Activated T-cell treated with anti-CD3 and anti-CD28 coated beads, Interleukin-2, amount 50 U/mL, for 4 hours (primary cell): ENCODE data around the gene SUPT3H. TPM values are rescaled to one million over a fixed set of nuclear protein-coding genes. Genes with fewer than 3 reads are reported as not detected.

Experiments
- ATAC-seq, 2 donors: fragments of 200-7000 bp; cut with Tn5 transposase; one replicate each; pipeline ENCODE4 v1.10.0; 2021
- DNase-seq: peaks from one replicate; pipeline ENCODE4 v3.0.0-alpha.2; 2020
- H3K27me3 Mint-ChIP-seq: one replicate; pipeline ENCODE4 v1.8.0; 2021; ENCODE audit warnings: low read depth, mixed read lengths
- H3K36me3 Mint-ChIP-seq: one replicate; pipeline ENCODE4 v1.8.0; 2022; ENCODE audit warnings: mixed read lengths; ENCODE audit not compliant: insufficient read depth
- H3K4me1 Mint-ChIP-seq: one replicate; pipeline ENCODE4 v1.8.0; 2021; ENCODE audit warnings: low read depth, mixed read lengths
- H3K4me3 Mint-ChIP-seq: one replicate; pipeline ENCODE4 v1.8.0; 2021; ENCODE audit warnings: mild to moderate bottlenecking, moderate library complexity, mixed read lengths
- H3K9me3 Mint-ChIP-seq: one replicate; pipeline ENCODE4 v1.8.0; 2021; ENCODE audit warnings: mixed read lengths
- total RNA-seq, 3 donors: library from RNA; stranded (reverse); gene quantifications; one replicate each; pipeline ENCODE4 v1.2.1, GENCODE V29; 2021

Gene SUPT3H
- total RNA-seq, 3 donors from 2014 or later: 14.1 to 15.7 (median 15.7) TPM

DNA sequence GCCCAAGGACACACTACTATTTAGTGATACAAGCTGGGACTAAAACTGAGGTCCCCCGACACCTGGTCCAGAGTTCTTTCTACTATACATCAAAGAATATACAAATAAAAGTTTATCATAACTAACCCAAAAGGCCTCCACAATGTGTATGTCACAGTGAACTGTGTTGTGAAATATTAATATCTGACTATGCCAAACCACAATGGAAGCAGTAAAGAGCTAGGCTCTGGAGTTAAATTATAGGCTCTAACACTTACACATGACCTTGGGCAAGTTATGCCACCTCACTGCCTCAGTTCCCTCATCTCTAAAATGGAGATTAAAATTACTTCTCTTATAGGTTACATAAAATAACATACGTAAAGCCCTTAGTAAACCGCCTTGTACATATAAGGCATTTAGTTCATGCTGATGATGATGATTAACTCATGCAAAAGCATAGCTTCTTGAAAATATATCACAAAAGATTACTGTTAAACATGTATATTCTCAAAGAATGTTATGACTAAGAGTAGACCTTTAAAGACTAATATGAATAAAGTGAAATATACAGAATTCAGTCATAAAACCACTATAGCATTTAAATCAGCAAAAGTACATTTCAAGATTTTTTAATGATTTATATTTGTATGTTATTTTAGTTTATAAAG is 5.7 kb downstream of the SUPT3H start:
- no peak overlapping the region for H3K4me3 Mint-ChIP-seq

DNA sequence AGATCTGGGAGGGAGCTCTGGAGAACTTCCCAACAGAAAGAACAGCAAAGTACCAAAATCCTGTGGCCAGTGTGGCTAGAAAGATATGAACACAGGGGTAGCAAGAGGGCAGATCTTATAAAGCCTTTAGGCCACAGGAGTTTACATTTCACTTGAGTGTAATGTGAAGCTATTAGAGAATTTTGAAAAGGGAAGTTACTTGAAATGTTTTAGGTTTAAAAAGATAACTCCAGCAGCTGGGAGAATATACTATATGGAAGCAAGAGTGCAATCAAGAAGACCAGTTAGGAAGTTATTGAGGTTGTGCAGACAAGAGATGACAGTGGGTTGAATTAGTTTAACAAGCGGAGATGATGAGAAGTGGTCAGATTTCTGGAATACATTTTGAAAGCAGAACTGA is 7.9 kb downstream of the SUPT3H start:
- no peaks in the 10 kb centered on the region for H3K9me3 Mint-ChIP-seq
- no peaks in the 10 kb centered on the region for H3K27me3 Mint-ChIP-seq
- peaks cover 13% of the 10 kb centered on the region for H3K4me1 Mint-ChIP-seq
- peaks cover 11% of the 10 kb centered on the region for H3K36me3 Mint-ChIP-seq
- no peak overlapping the region for H3K4me3 Mint-ChIP-seq
- no peak for ATAC-seq
- DNase-seq: no peak

More for the DNA sequence above, 5.7 kb downstream of the SUPT3H start:
- DNase-seq: no peak
- Mint-ChIP-seq H3K27me3 (no peaks in the 10 kb centered on the region), H3K36me3 (peaks cover 9% of the 10 kb centered on the region), H3K4me1 (peaks cover 24% of the 10 kb centered on the region), H3K9me3 (no peaks in the 10 kb centered on the region)
- ATAC-seq: peak; percentile 59 to 70

DNA sequence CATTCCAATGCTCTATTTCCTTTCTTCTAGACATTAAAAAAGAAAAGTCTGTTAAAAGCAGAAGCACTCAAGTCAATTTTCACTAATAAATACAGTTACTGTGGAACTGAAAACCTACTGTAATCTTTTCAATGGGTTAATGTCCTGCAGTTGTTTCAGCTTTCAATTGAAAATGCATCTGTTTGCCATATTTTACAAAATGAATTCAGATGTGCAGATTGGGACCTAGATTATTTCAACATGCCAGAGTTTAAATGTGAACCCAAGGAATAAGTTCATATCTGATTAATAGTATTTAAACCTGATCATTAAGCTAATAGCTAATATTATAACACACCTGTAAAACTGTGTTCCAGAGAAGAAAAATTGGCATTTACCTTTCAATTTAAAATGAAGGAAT is 9.7 kb downstream of the SUPT3H start:
- DNase-seq (no peak), ATAC-seq (no peak)
- H3K27me3 Mint-ChIP-seq: no peaks in the 10 kb centered on the region
- no peaks in the 10 kb centered on the region for H3K9me3 Mint-ChIP-seq
- peaks cover 13% of the 10 kb centered on the region for H3K4me1 Mint-ChIP-seq
- peaks cover 11% of the 10 kb centered on the region for H3K36me3 Mint-ChIP-seq
- H3K4me3 Mint-ChIP-seq: no peak overlapping the region

DNA sequence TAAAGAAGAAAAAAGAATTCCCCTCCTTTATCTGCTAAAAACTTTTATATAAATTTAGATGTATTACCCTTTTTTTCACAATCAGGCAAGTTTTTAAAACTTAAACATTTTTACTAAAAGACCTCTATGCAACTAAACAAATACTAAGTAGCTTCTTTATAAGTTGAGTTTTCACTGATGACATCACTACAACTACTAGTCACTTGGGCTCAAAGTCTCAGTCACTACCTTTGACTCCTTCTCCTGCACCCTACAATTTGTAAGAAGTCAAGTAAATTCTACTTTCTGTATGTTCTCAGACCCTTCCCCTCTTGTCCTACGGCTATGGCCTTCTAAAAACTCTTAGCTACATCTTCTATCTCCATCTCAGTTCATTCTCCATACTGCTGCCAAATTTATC is 11.2 kb downstream of the SUPT3H start:
- H3K36me3 Mint-ChIP-seq: peaks cover 14% of the 10 kb centered on the region
- H3K9me3 Mint-ChIP-seq: no peaks in the 10 kb centered on the region
- ATAC-seq: no peak
- no peak overlapping the region for H3K4me3 Mint-ChIP-seq
- no peak for DNase-seq
- no peaks in the 10 kb centered on the region for H3K27me3 Mint-ChIP-seq
- peaks cover 5% of the 10 kb centered on the region for H3K4me1 Mint-ChIP-seq

DNA sequence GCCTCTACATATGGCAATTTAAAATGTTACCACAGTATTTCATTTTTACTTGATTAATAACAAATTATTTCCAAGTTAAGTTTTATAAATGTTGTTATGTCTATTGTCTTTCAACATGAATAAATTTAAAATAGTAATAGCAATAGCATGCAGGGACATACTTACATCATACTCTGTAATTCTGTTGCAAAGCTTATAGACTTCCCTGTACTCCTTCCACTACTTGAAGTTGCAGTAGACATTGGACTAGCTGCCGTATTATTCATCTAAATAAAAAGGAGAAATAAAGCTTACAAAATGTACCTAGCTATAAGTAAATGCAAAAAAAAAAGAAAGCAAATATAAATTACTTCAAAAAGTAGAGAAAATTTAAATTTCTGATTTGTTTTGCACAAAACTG is 12.7 kb downstream of the SUPT3H start:
- DNase-seq (no peak), ATAC-seq (no peak)
- Mint-ChIP-seq H3K4me1 (peaks cover 2% of the 10 kb centered on the region), H3K4me3 (no peak overlapping the region), H3K9me3 (no peaks in the 10 kb centered on the region), H3K27me3 (no peaks in the 10 kb centered on the region), H3K36me3 (peaks cover 12% of the 10 kb centered on the region)

DNA sequence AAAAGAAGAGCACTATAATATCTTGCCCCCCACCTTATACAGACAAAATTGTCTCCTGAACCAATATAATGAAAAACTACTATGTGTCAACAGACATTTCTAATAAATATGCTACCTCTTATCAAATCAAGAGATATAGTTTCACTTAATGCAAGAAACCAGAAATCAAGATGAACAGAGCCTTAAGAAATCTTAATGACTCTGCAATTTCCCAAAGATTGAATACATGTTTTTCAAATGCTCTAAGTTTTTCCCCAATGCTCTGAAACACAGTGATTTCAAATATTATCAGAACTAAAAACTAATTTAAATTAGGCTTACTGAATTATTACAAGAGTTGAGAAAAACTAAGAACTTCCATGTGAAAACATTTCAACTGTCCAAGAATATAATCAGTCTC is 13.3 kb downstream of the SUPT3H start:
- no peaks in the 10 kb centered on the region for H3K27me3 Mint-ChIP-seq
- H3K4me1 Mint-ChIP-seq: no peaks in the 10 kb centered on the region
- no peaks in the 10 kb centered on the region for H3K9me3 Mint-ChIP-seq
- no peak overlapping the region for H3K4me3 Mint-ChIP-seq
- H3K36me3 Mint-ChIP-seq: peaks cover 6% of the 10 kb centered on the region
- DNase-seq (no peak), ATAC-seq (no peak)

DNA sequence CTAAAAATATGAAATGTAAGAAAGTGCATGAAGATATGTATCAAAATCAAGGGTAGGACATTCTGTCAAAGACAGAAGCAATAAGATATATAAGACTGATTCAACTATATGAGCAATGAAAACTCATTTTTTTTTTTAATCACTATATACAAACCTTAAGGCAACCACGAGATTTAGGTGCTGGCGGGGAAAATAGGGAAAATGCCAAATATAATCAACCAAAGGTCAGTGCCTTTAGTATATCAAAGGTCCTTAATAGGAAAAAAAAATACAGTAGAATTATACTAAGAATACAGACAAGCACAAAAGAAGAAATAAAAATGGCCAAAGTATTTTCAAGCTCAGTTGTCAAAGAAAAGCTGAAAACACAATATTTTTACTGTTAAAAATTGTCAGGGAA is 24.1 kb downstream of the SUPT3H start:
- DNase-seq (no peak), ATAC-seq (no peak)
- H3K9me3 Mint-ChIP-seq: no peaks in the 10 kb centered on the region
- peaks cover 9% of the 10 kb centered on the region for H3K36me3 Mint-ChIP-seq
- peaks cover 3% of the 10 kb centered on the region for H3K4me1 Mint-ChIP-seq
- no peaks in the 10 kb centered on the region for H3K27me3 Mint-ChIP-seq
- no peak overlapping the region for H3K4me3 Mint-ChIP-seq

DNA sequence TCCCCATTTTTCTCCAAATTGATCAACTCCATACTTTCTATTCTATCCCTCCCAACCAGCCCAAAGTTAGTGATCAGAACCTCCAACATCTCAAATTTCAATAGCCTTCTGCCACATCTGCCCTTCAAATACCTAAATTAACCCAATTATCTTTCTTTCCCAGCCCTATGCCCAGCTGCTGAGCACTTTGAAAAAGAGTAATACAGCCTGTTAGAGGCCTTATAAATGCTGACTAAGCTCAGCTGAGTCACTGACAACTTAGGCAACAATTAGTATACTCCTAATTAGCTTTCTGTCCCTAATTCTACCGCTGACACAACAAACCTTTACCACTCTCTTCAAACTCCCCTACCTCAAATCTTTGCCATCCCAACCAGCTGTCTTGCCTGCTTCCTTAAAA is 26.1 kb downstream of the SUPT3H start:
- Mint-ChIP-seq H3K4me1 (peaks cover 3% of the 10 kb centered on the region), H3K4me3 (no peak overlapping the region), H3K9me3 (no peaks in the 10 kb centered on the region), H3K27me3 (no peaks in the 10 kb centered on the region), H3K36me3 (peaks cover 5% of the 10 kb centered on the region)
- ATAC-seq (no peak), DNase-seq (no peak)

DNA sequence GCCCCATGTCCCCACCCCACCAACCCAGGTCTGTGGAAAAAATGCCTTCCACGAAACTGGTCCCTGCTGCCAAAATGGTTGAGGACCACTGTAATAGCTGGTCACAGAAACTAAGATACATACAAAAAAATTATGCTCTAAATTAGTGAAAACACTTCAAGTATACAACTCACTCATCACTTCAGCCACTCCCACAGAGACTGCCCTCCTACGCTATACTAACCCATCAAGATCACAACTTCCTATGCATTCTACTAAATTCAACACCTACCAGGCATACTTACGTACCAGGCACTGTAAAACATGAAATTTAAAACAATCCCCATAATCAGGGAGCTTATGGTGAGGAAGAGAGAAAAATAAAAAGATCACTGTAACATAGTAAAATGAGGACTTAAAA is 26.7 kb downstream of the SUPT3H start:
- no peak overlapping the region for H3K4me3 Mint-ChIP-seq
- H3K27me3 Mint-ChIP-seq: no peaks in the 10 kb centered on the region
- no peaks in the 10 kb centered on the region for H3K9me3 Mint-ChIP-seq
- ATAC-seq: peak in 1 of 2 donors; percentile 10
- DNase-seq: no peak
- H3K36me3 Mint-ChIP-seq: peaks cover 5% of the 10 kb centered on the region
- H3K4me1 Mint-ChIP-seq: peaks cover 3% of the 10 kb centered on the region

DNA sequence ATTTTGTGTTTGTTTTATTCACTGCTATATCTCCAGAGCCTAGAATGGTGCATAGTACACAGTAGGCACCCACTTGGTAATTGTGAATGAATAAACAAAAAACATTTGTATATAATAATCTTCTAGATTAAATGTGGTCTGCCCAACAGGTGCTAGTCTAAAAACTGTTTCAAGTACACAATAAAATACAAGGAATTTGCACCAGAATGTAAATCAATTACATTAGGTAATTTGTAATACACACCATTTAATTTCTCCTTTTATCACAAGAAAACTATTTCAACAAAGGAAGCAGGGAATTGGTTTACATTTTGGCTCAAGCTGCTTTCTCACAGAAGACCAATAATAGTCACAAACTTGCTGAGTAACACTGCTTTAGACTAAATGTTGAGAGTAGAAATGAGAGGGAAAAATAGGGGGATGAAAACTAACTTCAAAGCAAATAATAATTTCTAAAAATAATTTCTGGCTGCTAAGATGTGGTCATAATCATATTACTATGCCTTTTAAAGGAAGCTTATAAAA is 27.5 kb downstream of the SUPT3H start:
- DNase-seq (no peak), ATAC-seq (no peak)
- Mint-ChIP-seq H3K4me3 (no peak overlapping the region), H3K36me3 (peaks cover 5% of the 10 kb centered on the region), H3K27me3 (no peaks in the 10 kb centered on the region), H3K9me3 (no peaks in the 10 kb centered on the region), H3K4me1 (peaks cover 3% of the 10 kb centered on the region)

DNA sequence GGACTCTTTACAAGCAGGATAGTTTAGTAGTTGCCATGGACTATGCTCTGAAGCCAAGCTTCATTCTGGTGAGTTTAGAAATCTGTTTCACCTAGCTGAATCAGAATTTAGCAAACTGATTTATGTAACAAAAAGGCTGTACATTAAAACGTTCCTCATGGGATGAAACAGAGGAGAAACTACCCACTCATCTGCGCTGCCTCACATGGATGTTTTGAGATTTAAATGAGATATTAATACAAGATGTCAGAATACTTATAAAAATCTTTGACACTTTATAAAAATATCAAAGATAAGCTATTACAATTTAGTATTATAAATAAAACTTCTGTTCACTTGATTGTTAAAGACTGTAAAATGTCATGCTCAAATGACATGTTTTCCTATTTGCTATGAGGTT is 32.8 kb downstream of the SUPT3H start:
- Mint-ChIP-seq H3K36me3 (no peaks in the 10 kb centered on the region), H3K4me3 (no peak overlapping the region), H3K27me3 (no peaks in the 10 kb centered on the region), H3K9me3 (no peaks in the 10 kb centered on the region), H3K4me1 (no peaks in the 10 kb centered on the region)
- ATAC-seq (no peak), DNase-seq (no peak)

DNA sequence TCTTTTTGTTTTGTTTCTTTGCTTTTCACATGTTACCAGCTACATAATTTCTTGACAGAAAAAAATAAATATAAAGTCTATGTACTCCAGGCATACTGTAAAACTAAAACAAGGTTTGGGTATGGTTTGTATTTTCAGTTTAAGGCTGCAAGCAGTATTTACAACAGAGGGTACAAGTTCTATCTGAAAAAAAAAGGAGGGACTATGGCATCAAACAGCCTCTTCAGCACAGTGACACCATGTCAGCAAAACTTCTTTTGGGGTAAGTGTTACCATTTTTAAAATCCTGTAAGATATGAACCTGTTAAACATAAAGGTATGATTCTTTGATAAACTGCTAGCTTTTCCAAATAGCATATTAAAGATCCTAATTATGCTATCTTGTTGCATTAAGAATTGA is 49.2 kb downstream of the SUPT3H start:
- peak overlapping the region; percentile 11 for H3K4me3 Mint-ChIP-seq
- H3K27me3 Mint-ChIP-seq: no peaks in the 10 kb centered on the region
- H3K4me1 Mint-ChIP-seq: peaks cover 25% of the 10 kb centered on the region
- H3K9me3 Mint-ChIP-seq: no peaks in the 10 kb centered on the region
- H3K36me3 Mint-ChIP-seq: no peaks in the 10 kb centered on the region
- no peak for DNase-seq
- ATAC-seq: no peak

DNA sequence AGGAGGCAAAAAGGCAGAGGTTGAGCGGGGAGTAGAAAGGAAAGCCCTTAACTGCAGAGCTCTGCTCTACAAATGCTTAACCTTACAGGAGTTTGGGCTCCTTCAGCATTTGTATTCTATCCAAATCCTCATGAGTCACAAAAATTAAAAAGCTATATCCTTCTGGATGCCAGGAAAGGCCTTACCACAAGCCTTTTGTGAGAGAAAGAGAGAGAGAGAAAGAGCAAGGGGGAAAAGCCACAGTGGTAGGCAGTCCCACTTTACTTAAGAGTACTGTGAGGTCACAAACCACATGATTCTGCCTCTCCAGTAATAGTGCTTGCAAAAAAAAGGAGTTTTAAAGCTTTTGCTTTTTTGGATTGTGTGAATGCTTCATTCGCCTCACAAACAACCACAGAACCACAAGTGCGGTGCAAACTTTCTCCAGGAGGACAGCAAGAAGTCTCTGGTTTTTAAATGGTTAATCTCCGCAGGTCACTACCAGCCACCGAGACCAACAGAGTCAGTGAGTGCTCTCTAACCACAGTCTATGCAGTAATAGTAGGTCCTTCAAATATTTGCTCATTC is 49.7 kb downstream of the SUPT3H start, which contains the start of gene RUNX2:
TSS of gene RUNX2 (plus strand) at position 375 of the 567 bp plus-strand sequence. CDS start 397 bp downstream, outside the sequence.
- no peaks in the 10 kb centered on the region for H3K27me3 Mint-ChIP-seq
- no peaks in the 10 kb centered on the region for H3K9me3 Mint-ChIP-seq
- H3K4me1 Mint-ChIP-seq: peaks cover 30% of the 10 kb centered on the region
- ATAC-seq (peak; percentile 43 to 80), DNase-seq (no peak)
- H3K36me3 Mint-ChIP-seq: no peaks in the 10 kb centered on the region
- H3K4me3 Mint-ChIP-seq: peak within 1 kb of the TSS; percentile 11

DNA sequence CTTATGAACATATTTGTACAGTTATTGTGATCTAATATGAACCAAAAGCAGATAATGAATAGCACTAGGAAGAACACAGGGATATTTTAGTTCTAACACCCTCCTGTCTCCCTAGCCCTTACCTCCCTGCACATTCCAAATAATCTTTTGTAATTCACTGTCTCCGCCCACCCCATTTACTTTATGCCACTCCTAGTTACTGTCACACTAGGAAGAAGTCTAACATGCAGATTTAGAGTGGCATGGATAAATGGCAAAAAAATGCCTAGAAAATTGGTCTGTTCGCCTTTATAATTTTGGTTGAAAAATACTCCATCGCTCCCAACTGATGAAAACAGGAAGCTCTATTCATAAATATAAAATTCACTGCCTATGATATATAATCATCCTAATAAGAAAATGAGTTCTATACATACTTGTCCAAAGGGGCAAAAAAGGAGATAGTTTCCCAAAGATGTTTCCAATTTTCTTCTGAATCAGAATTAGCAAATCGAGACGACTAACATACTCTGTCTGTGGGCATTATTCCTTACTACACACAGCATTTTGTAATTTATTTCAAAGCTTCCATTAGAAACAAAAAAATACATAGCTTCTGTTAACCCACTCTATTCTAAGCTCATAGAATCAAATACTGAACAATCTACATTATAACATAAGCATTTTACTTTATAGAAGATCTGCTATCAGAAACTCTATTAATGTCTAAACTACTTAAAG is 50.9 kb downstream of the SUPT3H start:
- H3K4me3 Mint-ChIP-seq: no peak overlapping the region
- no peak for DNase-seq
- peaks cover 36% of the 10 kb centered on the region for H3K4me1 Mint-ChIP-seq
- H3K27me3 Mint-ChIP-seq: no peaks in the 10 kb centered on the region
- H3K36me3 Mint-ChIP-seq: no peaks in the 10 kb centered on the region
- ATAC-seq: no peak
- H3K9me3 Mint-ChIP-seq: no peaks in the 10 kb centered on the region
